ENCODE results near the gene UBE2V1. TPM values are rescaled to one million over a fixed set of nuclear protein-coding genes. Genes with fewer than 3 reads are reported as not detected.

Gene UBE2V1
- total and polyA plus RNA-seq, 2 of the 13 experiments (the other 11 are each of a cell fraction or from before 2014, with no cell fraction given): 81.3 to 132 TPM

- no peak for TF ChIP-seq GTF3A (CRISPR knock-in tag; conservative IDR thresholded peaks at IDR 0.05)
- TF ChIP-seq MXD1 (CRISPR knock-in tag; IDR thresholded peaks at IDR 0.05): peak; percentile 92
- TF ChIP-seq NCOR1 (IDR thresholded peaks at IDR 0.05; ENCODE audit: borderline replicate concordance, low read length): no peak
- peak; percentile 70 for TF ChIP-seq ZNF138 (CRISPR knock-in tag; IDR thresholded peaks at IDR 0.05; ENCODE audit: low read depth)
- TF ChIP-seq BRCA1 (CRISPR knock-in tag; IDR thresholded peaks at IDR 0.05): no peak
- TF ChIP-seq BRF2 (CRISPR knock-in tag; IDR thresholded peaks at IDR 0.05): peak; percentile 73
- TF ChIP-seq SYNCRIP (IDR thresholded peaks at IDR 0.05; ENCODE audit: insufficient read depth, low read depth, low read length): no peak
- no peak for TF ChIP-seq ZNF703 (CRISPR knock-in tag; IDR thresholded peaks at IDR 0.05; ENCODE audit: borderline replicate concordance)
- 0 out of 2 replicates have a peak, but pooled peaks have one; percentile 39 for TF ChIP-seq HDAC2 (CRISPR knock-in tag; IDR thresholded peaks at IDR 0.05)
- peak; percentile 60; the same call in 1 of the 2 replicates for TF ChIP-seq ZFP82 (CRISPR knock-in tag; IDR thresholded peaks at IDR 0.05; ENCODE audit: borderline replicate concordance)
- peak; percentile 88 to 93; a peak in 3 of 4 replicates for TF ChIP-seq HMGXB4 (CRISPR knock-in tag; IDR thresholded peaks at IDR 0.05; ENCODE audit: borderline replicate concordance in 1 of 2, low read depth in 1 of 2)
- TF ChIP-seq ZBTB42 (CRISPR knock-in tag; IDR thresholded peaks at IDR 0.05): no peak; the same call in 1 of the 2 replicates
- TF ChIP-seq FOXO4 (CRISPR knock-in tag; conservative IDR thresholded peaks at IDR 0.05): 0 out of 2 replicates have a peak, but pooled peaks have one; percentile 92
- TF ChIP-seq RELA (CRISPR knock-in tag; IDR thresholded peaks at IDR 0.05): no peak
- TF ChIP-seq ZNF768 (CRISPR knock-in tag; IDR thresholded peaks at IDR 0.05): peak; percentile 84
- peak; percentile 91; the same call in 1 of the 2 replicates for TF ChIP-seq ZNF816 (CRISPR knock-in tag; IDR thresholded peaks at IDR 0.05; ENCODE audit: borderline replicate concordance)
- peak; percentile 66 for TF ChIP-seq ZNF143 (CRISPR knock-in tag; IDR thresholded peaks at IDR 0.05)
- peak; percentile 75 for TF ChIP-seq NR2C2 (CRISPR knock-in tag; IDR thresholded peaks at IDR 0.05; ENCODE audit: borderline replicate concordance)
- TF ChIP-seq MAFF (IDR thresholded peaks at IDR 0.05; ENCODE audit: low read depth, low read length): peak; percentile 11; the same call in 1 of the 2 replicates
- TF ChIP-seq ZNF350 (CRISPR knock-in tag; IDR thresholded peaks at IDR 0.05; ENCODE audit: borderline replicate concordance, low read depth): peak; percentile 48
- peak; percentile 95 for TF ChIP-seq ASH2L (IDR thresholded peaks at IDR 0.05; ENCODE audit: insufficient read length, low read depth, low read length)
- 0 out of 2 replicates have a peak, but pooled peaks have one; percentile 57 for TF ChIP-seq ZFAT (CRISPR knock-in tag; conservative IDR thresholded peaks at IDR 0.05)
- no peak; the same call in 1 of the 2 replicates for TF ChIP-seq ZNF850 (CRISPR knock-in tag; conservative IDR thresholded peaks at IDR 0.05)
- peak; percentile 62; the same call in 1 of the 2 replicates for TF ChIP-seq KLF11 (CRISPR knock-in tag; IDR thresholded peaks at IDR 0.05)
Measured at GRCh38 chr20:50112512-50113419, at the start of gene UBE2V1 (continued).
